GM21367 (cell line): ENCODE data around the gene SLC4A4.

Experiments used
- ATAC-seq: cut with Tn5 transposase; IDR thresholded peaks from one replicate; pipeline ENCODE4 v1.9.1; 2021; ENCODE audit not compliant: unreplicated experiment

Gene SLC4A4

DNA sequence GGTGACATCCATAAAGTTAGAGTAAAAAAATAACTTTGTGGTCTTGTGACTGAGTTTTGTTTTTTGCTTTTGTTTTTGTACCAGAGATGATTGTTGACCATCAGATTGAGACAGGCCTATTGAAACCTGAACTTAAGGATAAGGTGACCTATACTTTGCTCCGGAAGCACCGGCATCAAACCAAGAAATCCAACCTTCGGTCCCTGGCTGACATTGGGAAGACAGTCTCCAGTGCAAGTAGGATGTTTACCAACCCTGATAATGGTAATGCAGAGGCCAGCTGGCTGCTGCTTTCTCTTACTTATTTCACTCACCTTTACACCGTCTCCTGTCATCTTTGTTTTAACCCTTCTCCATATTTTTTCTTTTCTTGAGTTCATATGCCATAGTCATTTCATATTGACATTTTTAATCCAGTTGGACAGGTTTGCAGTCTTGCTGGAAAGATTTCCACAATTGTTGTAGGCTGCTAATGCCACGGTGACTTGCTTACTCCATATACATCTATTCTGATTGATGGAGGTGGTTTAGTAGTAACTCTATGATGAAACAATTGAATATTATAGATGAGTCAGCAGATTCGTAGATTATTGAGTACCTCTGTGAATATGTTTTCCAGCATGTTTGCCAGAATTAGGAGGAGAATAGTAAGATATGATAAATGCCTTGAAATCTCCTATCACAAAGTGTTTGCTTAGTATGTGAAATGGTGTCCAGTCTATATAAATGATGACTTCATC is 18.3 kb downstream of the SLC4A4 start:
- ATAC-seq = no peak

DNA sequence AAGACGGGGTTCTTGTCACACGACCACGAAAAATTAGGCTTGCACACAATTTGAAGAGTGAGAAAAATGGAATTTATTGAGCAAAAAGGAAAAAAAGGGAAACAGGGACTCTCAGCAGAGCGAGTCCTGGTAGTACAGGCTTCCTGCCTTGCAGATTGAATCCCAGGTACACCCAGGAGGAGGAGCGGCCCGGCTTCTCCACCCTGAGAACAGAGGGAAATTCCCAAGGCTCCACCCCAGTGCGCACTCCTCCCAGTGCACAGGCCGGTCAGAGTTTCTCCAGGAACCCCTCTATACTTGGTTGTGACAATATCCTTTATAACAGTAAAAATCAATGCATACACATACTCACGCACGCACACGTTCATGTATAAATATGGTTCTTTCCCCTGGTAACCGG is 22.0 kb downstream of the SLC4A4 start:
- no peak for ATAC-seq

DNA sequence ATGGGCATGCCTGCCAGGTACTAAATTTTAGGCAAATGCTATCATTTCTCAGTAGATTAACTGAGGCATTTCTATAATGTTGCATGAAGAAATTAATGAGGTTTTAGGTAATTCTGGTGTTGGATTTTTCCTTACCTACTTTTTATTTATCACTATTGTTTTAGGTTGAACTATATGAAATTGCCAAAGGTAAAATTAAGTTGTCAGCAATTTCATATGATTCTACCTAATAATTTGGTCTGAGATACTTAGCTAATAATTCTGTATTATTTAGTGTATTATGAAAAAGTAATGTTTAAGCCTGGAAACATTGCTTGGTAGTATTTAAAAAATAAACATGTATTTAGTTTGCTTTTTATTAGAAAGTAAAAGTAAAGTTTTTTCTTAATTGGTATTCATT is 22.7 kb downstream of the SLC4A4 start:
- ATAC-seq = no peak

DNA sequence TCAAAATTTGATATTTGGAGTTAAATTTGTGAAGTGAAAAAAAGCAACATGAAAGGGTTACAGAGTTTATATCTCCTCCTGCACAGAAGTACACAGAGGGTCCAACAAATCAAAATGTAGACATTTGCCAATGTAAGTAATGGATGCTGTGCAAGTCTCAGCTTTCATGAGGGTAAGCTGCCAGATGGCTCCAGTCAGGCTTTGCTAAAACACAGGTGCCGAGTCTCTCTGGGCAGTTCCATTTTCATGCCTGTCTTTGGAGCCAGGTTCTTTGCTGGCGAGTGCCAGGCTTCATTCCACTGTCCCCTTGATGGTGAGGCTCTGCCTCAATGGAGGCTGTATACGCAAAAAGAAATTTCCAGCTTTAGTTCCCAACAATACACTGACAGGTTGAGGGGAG is 27.9 kb downstream of the SLC4A4 start:
- ATAC-seq = no peak

DNA sequence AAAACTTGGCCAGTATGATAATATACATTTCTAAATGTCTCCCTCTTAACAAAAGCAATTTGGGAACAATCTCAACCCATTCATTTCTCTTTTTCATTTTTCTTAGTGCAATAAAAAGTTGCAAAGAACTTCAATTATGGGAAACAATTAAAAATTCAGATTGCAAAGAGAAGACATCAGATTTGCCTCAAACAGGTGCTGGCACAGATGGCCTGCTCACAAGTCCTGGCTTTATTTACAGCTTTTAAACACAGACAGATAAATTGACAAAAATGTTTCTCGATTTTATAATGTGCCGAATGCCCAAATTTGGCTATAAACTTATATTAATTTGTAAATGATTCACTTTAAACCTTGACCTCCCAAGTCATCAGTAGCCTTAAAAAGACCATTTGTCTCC is 28.7 kb downstream of the SLC4A4 start:
- ATAC-seq = no peak

DNA sequence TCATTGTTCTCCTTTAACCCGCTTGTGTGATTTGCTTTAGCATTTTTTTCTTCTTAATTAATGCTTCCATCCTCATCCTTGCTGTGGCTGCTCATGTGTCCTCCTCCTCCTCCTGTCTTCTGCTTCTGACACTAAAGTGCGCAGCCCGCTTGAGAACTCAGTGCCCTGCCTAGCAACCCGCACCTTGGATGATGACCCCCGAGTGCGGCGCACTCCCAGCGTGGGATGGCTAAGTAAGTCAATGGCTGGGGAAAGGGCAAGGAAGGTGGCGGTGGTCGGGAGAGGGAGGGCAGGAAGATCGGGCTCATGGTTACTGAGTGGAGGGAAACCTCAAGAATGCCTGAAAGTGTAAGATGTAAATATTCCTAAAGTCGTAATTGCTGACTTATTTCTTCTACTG is 30.1 kb downstream of the SLC4A4 start:
- no peak for ATAC-seq

DNA sequence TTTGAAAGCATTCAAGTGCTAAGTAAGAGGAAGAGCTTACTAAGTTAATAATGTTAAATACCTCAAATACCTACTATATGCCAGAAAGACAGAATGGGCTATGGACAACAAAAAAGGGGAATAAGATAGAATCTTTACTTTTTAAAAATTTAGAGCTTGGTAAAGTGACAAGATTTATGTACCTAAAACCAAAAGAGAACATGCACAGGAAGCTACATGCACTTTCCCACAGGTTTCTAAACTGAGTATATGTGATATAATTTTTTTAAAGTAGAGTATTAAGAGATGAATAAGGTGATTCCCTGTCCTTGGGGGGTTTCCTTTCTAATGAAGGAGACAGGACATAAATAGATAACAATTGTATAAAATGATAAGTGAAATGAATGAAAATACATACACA is 30.7 kb downstream of the SLC4A4 start:
- no peak for ATAC-seq

DNA sequence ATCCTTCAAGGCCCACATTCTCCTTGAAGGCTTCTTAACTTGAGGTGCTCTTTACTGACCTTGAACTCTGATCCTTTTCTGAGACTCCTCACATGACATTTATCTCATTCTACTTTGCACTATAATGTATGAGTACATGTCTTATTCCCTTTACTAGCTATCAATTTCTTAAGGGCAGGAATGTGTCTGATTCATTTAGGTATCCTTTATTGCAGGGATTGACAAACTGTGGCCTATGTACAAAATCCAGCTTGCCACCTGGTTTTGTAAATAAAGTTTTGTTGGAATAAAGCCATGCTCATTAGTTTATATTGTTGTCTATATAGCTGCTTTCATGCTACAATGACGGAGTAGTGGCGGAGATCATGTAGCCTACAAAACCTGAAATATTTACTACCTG is 36.7 kb downstream of the SLC4A4 start:
- no peak for ATAC-seq

DNA sequence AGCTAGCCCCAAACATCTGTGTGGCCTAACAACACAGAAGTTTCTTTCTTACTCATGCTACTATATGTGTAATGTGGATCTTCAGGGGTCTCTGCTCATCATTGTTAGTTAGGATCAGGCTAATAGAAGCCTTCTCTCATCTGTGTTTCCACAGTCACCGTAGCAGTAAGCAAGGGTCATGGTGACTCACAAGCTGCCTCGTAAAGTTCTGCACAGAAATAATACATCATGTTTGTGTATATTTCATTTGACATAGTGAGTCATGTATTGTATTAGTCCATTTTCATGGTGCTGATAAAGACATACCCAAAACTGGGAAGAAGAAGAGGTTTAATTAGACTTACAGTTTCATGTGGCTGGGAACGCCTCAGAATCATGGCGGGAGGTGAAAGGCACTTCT is 38.7 kb downstream of the SLC4A4 start:
- ATAC-seq = no peak

DNA sequence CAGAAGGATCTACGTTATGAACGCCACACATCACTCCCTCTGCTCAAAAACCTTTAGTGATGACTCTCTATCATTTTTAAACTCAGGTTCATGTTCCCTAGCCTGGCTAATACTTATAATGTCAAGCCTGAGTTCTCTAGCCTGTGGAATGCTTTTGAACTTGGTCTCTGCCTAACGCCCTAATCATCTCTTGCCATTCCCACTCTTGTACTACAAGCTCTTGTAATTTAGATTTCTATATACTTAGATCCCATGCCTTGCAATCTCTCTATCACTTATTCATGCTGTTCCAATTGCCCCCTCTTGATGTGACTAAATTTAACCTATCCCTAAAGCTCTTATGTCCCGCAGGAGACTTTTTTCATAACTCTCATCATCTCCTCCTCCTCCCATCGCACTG is 40.3 kb downstream of the SLC4A4 start:
- ATAC-seq = no peak

DNA sequence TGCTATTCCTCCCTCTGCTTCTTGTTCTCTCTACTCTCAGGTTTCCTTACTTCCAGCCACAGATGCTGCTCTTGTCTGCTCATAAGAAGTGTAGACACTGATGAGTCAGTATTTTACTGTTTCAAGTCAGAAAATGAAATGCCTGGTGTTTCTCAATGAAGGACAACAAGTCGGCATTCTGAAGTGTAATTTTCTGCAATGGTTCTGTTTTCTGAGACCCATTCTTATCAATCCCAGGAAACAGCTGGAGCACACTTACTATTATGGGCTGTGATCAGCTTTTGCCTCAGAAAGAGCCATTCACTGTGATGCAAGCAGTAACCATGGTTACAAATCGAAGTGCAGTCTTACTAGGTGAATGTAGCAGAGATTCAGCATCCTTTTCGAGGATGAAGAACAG is 42.0 kb downstream of the SLC4A4 start:
- ATAC-seq = no peak

DNA sequence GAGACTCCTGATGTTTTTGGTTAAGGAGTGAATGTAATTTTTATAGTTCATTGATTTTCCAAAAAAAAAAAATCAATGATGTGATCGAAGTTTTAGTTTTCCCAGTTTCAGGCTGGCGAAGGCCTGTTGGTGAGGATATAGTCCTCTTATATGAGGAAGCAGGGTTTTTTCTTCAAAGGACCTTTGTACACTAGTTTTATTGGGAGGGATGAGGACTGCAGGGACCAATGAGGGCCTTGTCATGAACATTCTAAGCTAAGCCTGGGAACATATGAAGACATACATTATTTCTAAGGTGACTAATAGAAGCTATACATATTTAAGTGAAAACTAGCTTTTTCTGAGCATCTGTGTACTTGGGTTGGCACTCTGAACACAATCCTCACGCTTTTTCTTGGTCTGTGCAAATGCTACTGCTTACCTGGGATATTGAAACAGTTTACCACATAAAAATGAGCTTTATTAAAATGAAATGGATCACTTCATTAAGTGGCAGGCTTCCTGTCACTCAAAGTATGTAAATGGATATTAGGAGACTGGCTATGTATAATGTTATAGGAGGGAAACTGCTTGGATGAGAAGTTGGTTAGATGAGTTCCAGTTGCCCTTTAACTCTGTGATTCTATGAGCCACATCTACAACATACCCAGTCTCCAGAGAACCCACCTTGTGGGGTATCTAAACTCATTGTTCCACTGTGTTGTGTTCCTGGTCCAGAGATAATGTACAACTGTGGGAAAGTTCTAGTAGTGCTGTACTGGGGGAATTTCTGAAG is 43.5 kb downstream of the SLC4A4 start:
- no peak for ATAC-seq

DNA sequence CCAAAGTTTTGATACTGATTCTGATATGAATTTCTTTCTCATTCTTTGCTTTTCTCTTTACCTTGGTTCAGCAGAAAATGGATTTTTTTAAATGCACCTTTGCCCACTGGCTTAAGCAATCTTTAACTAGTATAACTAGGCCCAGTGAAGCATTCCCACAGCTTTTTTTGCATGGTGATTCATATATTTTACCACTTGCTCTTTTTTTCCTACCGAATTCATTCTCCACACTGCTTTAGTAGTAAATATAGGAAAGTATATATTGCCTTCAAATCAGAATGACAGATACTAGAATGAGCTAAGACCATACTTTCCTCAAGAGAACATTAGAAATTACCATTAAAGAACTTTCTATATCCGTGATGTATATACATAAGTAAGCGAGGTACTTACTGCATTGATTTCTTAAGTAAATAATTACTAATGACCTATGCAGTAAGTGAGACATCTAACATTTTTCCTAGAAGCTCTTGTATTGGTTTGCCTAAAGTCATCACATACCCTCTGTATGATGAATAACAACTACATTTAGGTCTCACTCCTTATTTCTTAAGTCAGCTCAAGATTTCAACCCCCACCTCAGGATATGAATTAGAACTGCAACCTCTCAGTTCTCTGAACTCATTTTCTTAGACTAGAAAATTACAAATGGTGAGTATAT is 44.2 kb downstream of the SLC4A4 start:
- no peak for ATAC-seq

DNA sequence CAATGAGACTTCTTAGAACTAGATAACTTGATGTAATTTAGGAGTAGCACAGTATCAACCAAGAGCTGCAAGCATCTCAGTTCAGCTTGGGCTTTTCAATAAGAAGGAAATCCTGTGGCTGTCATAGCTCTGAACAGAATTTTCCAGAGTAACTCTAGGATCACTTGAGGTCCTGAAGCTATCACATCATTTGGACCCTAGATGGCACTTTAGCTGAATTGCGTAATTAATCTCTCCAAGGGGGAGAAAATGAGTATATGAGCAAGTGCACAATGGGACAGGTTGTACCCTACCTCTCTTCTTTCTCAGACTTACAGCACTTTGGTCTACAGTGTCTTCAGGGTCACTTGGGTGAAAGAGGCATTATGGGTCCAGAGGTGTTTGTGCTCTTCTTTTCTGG is 45.2 kb downstream of the SLC4A4 start:
- ATAC-seq = no peak

DNA sequence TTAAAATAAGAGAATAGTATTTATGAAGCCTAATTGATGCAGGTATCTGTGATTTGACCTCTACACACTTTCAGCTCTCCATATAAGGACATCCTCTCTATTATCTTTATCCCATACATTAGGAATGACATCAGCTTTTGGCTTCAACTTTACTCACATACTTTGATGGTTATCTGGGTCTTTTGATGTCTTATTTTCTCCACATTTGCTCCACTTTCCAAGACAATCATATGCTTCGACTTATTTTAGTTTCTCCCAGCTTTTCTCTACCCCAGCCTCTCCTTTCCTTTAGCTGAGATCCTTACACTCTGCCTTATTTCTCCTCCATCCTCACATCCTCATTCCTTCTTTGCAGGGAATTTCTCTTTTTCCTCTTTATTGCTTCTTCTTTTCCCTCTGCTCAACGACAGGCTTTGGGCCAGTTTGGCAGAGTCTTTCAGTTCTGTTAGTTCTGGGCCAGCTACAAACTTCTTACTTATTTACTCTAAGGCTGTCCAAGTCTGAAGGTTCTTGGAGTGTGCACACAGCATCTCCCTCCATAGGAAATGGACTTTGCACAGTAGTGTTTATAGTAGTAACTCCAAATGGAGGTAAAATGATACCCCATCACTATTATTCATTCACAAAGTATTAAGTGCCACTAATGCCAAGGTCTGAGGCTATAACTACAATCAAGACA is 50.5 kb downstream of the SLC4A4 start:
- ATAC-seq = no peak

DNA sequence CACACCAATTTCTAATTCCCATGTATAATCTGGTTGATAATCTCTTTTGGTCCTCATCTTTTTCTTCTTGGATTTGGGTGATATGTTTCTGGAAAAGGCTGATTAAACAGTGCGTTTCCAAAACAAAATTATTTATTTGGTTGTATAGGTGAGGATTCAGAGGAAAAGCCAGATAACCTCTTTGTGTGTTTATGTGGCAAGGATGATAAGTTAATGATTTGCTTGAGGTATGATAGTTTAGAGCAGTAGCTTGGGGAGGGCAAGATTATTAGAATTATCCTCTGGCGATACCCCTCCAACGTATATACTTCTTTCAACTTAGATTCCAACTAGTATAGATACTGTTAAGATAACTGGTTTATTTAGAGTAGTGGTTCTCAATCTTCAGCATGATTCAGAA is 53.3 kb downstream of the SLC4A4 start:
- ATAC-seq = no peak

DNA sequence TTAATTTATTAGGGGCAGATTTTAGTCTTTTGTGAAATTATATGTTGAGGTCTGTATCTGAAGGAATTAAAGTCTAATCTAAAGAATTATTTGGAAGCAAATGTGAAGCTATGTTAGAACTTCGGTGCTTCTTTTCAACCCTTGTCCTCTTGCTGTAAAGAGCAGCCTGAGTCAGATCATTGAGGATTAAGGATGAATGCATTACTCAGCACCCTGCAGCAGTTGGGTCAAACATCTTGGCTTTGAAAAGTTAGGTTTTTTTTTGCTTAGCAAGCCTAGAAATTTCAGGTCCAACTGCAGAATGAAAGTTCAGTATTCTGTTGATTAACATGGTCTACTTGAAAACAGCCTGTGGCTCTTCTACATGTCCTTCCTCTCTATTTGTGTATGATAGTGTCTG is 57.6 kb downstream of the SLC4A4 start:
- no peak for ATAC-seq

DNA sequence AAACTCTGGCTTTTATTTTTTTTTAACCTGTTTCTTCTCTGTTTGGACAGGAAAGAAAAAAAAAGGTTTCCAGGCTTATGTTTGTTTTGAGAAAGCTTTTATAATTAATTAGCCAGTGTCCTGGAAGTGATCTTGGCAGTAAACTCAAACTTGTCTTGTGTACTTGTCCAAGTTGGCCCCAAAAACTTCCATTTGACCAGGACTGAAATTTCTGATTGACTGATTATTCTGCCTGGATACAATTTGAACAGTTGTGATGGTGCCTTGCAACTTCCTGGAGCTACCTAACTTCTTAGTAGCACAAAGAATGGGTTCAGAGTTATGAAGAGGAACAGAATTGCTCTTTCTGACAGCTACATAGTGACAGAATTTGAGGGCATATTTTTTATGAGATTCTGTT is 62.0 kb downstream of the SLC4A4 start:
- no peak for ATAC-seq

DNA sequence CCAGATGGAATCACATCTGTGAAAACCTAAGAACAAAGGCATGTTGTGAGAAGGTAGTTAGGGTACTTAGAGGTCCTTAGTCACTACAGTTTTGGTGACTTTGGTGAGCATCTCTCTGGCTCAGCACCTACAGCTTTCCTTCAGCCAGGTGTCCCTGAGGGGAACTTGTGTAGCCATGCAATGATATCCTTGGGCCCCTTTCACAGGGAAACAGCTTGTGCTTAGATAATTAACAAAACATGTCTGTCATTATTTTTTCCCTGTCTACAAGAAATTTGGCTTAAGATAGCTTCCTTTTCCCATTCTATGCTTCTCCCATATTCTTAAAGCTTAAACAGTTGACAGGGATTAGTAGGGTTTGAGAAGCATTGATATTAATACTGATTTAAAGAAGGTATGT is 63.8 kb downstream of the SLC4A4 start:
- ATAC-seq = no peak

DNA sequence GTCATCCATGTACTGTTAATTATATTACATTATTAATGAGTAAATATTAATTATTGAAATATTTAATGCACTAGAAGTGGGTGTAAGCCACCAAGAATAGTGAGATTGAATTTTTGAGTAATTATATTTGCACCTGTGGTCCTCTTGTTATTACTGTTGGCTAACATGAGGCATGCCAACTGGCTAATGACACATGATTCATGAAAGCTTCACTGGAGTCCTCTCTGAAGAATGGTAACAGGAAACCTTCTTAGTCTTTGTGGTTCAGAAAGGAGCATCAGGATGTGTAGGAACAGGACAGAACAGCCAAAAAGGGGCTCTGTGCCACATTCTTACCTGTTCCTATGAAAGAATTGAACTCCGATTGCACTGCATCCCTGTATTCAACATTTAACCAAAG is 65.2 kb downstream of the SLC4A4 start:
- no peak for ATAC-seq

DNA sequence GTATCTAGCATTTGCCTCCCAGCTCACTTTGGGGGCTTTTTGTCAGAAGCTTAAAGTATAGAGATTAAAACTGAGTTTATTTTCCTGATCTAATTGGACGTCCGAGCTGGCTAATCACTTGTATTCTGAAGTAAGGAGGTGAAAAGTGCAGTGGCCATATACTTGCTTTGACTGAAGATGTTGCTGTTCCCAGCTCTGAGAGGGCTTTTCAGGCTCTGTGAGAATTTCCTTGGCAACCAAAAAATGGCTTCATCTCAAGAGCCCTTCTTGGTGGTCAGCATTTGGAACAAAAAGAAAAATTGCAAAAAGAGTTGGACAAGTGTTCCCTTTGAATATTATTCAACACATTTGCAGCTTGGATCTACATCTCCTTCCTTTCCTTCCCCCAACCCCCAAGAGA is 67.0 kb downstream of the SLC4A4 start:
- ATAC-seq = no peak
